Muscle of back (tissue), 11 donors: ENCODE data around the gene CEP85L. TPM values are rescaled to one million over a fixed set of nuclear protein-coding genes. Genes with fewer than 3 reads are reported as not detected.
A peak's percentile ranks its signal among the peaks of the same experiment; 100 is the strongest.

Experiments
- DNase-seq, 3 donors: peaks; one replicate each; pipeline versions ENCODE4 v3.0.0 to v3.0.0-alpha.2; 2013
- polyA plus RNA-seq, 10 donors: library from polyadenylated mRNA; unstranded; fragments of 120-200 nt; gene quantifications; one replicate each; pipeline ENCODE4 v1.2.1, GENCODE V29; 2013; ENCODE audit not compliant: insufficient read length in 10 of 10

Gene CEP85L
- polyA plus RNA-seq, 10 donors: 10.7 to 27.7 (median 18.5) TPM

- DNase-seq: no peak
Observed at GRCh38 chr6:118581489-118581959, 69.9 kb downstream of the CEP85L start.

DNA sequence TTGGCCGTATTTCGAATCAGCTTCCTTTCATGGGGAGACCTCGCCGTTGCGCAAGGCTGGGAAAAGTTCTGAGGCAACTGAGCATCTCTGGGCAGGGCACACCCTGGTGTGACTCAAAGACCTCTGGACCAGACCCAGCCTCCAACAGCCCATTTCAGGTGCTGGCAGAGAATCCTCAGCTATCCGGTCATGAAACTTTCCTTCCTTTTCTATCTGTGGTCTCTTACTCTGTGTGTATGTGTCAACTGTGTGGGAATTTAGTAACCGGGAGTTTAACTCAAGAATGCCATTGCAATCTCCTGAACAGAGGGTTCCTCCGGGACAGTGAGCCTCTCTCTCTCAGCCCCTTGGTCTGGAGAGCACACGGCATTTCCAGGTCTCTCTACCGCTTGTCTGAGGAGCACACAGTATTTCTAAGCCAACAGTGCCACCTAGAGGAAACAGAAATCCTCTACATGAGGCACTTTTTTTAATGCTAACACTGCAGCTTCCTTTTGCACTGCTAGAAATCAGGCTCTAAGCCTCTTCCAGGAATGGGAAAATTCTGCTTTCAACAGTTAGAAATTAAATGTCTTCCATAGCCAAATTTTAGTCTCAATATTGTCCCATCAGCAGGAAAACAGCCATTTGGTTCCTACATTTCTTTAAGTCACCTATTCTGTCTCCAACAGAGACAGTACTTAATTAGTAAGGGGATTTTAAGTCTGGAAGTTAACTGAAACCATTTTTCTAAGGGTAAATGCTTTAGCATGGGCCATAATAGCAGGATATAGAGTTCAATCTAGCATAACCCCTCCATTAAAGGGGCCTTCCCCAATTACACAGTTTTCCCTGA, 70.6 kb downstream of the CEP85L start:
- peak; percentile 16 to 38 (median 34) for DNase-seq

DNA sequence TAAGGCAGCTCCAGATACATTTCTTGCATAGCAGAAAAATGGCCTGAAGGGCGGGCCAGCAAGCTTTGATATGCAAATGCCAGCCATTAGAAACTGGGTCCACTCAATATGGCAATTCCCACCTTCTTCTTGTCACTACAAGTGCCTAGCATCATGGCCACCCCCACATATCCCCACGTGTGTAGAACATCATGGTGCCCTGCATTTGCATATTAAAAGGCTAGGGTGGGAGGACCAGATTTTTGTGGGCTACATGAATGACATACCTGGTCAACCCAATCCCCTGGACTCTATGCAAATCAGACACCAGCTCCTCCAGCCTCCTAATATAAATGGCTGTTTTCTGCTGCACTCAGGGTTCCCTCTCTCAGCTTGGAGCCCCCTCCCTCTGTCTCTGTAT, 71.6 kb downstream of the CEP85L start:
- DNase-seq: no peak

DNA sequence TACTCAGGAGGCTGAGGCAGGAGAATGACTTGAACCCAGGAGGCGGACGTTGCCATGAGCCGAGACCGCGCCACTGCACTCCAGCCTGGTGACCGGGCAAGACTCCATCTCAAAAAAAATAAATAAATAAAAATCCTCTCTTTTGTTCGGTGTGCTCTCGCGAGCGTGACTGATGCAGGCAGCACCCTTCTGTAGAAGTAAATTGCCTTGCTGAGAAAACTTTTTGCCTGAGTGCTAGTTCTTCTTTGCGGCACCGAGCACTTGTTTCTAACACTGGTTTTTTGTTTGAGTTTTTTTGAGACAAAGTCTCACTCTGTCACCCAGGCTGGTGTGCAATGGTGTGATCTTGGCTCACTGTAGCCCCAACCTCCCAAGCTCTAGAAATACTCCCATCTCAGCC, 72.8 kb downstream of the CEP85L start:
- DNase-seq: no peak

DNA sequence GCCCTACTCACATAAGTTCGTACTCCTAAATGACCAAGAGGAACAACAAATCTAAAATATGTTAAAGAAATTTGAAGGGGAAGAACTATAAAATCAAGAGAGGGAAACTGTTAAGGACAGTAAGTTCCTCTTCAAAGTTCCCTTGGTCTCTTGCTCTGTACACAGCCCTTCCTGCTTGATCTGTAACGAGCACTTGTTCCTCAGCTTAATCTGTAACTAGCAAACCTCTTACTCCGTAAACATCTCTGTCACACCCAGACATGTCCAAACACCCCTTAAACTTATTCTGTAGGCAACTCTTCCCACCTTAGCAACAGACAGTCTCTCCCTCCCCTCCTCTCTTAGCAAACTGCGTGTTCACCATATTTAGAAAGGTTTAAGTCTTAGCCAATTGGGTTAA, 73.4 kb downstream of the CEP85L start:
- no peak for DNase-seq

- DNase-seq: no peak
Observed at GRCh38 chr6:118574051-118574865, 77.1 kb downstream of the CEP85L start.

GRCh38 chr6:118571121-118571520, 80.3 kb downstream of the CEP85L start:
- DNase-seq: no peak

- no peak for DNase-seq
Observed at GRCh38 chr6:118569498-118569897, 81.9 kb downstream of the CEP85L start.

DNA sequence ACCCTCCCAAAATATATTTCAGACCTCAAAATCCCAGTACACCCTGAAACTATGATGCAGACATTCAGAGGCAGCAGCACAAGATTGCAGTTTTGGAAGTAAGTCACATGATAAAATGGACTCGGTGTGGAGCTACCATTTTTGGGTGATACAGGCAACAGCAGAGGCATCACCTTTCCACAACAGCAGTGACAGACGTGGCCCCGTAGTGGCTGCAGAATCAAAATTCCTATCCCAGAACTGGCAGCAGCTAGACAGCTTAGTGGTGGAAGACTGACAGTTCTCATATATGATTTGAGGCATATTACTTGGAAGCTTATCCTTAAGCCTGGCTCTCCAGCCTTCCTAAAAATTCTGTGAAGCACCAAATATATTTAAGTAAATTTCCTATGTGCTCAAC, 83.4 kb downstream of the CEP85L start:
- no peak for DNase-seq

GRCh38 chr6:118565311-118565960, 86.0 kb downstream of the CEP85L start:
- DNase-seq: peak in 1 of 3 donors; percentile 43

DNA sequence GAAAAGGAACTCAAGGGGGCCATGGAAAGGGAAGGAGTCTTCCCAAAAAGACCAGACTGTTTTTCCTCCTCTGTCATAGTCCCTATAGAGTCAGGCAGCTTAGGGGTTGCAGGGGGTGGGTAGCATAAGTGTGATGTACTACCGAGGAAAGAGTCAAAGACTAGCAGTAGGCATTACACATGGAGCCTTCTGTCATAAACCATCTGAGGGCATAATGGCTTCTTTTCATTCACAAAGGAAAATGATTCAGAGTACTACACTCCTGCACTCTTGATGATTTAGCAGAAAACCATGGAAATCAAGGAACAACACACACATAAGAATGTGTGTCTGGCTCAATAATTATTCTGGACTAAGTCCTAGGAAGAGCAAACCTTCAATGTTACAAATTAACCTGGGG, 88.4 kb downstream of the CEP85L start:
- DNase-seq: no peak

DNA sequence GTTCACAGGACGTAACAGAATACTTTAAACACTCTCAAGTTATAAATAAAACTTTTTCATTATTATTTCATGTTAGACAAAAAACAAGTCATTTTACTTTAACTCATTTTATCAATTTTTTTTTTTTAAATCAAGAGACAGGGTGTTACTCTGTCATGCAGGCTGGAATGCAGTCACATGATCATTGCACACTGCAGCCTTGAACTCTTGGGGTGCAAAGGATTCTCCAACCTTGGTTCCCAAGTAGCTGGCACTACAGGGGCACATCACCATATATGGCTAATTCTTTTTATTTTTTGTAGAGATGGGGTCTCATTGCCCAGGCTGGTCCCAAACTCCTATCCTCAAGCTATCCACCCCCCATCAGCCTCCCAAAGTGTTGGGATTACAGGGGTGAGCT, 89.1 kb downstream of the CEP85L start:
- no peak for DNase-seq

DNA sequence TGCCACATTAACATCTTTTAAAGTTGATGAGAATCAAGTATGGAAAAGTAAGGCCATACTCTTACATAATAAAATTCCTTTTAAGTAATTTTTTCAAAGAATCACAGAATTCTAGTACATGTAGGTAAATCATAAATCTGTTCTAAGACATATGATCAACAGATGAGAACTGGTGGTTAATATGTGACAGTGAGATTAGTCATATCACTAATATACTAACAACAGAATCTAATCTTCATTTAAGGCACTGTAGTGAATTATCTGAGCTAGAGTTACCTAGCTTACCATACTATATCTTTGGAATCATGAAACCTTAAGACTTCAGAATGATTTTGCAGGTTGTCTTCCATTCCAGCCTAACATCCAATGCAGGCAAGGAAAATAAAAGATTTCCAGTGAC, 91.7 kb downstream of the CEP85L start:
- DNase-seq: no peak

- no peak for DNase-seq
Observed at GRCh38 chr6:118558464-118559217, 92.8 kb downstream of the CEP85L start.

- no peak for DNase-seq
Observed at GRCh38 chr6:118554698-118555097, 96.7 kb downstream of the CEP85L start.

DNA sequence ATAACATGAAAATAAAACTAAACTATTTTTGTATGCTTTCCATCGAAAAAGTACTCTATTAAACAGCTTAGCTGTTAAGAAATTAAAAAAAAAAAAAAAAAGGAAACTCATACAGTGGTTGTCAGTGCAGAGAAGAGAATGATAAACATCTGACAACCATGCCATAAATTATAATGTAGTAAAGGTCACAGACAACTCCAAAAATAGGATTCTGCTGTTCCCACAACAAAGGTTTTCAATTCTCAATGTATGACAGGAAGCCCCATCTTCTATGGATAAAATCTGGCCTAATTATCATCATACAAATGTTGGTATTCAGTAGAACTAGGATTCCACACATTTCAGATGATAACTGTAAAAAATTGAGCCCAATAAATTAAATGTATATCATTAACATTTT, 98.3 kb downstream of the CEP85L start:
- DNase-seq: no peak

DNA sequence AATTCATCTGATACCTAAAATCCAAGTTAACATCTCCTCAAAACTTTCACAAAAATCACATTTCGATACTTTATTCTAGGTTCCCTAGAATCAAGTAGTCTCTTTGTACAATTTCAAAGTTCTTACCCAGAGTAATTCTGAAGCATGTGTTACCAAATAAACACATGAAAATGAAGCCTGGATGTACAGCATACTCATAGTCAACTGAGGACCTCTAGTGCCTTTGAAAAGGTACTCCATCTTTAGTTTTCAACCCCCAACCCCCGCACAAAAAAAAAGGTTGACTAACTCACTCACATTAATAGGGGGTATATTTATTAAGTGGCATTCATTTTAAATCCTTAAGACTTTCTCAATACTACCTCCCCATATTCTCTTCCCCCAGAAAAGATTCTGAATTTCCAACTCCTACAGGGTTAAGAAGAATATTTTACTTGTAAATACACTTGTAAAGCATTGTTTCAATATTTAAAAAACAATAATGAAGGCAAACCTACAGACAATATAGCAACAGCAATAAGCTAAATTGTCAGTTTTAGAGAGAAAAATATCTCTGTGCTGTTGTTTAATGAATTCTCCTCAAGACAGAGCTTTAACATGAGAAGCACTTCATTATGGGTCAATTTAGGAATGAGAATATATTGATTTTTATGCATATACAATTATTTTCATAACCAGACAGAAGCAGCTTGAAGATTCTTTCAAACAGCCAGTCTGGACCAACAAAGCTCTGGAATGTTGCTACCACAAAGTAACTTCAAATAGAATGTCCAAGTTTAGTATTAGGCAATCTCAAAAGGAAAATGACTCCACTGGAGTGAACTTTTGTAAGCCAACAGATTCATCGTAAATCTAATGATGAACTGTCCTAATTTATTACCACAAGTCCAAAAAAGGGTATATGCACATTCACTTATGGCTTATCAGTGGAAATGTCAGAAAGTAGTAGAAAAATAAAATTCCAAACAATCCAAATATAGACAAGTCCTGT, 100.0 kb downstream of the CEP85L start:
- DNase-seq: peak; percentile 37 to 58 (median 42)

DNA sequence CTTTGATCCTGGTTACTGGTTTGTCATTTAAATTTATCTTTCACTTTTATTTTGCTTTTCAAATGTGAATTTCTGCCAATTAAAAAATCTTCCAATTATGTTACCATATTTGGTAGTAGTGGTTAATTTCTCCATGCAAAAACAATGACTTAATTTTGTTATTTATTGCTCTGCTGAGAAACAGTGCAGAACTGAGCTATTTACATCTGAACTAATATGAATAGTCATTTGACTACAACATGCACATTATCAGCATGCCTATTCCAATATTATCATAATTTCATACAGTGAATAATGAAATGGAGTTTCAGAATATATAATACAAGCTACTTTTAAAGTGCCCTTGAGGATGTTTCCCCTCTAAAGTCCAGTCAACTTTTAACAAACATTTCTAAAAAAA, 102.8 kb downstream of the CEP85L start:
- DNase-seq: no peak

DNA sequence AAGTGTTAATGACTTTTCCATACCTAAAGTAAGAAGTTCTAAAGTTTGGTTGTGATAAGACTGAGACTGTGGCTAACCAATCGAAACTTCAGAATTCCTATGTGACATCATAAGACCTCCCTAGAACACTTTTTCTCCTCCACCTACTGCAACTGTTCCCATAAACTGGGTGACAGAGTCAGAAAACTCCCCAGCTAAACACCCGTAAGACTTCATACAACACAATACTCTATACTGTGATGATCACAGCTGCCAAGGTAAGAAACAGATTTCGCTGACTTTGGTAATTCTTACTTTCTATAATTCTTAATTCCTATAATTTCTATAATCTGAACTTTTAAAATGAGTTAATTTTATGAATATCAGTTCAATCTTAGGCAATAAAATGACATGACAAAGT, 103.3 kb downstream of the CEP85L start, which contains the start of gene PLN:
PLN (plus strand) TSS at position 161 of the 400 bp plus-strand sequence. CDS start 10,626 bp downstream, outside the sequence.
- DNase-seq: no peak

- no peak for DNase-seq
Observed at GRCh38 chr6:118546880-118547218, 104.5 kb downstream of the CEP85L start.
